T-helper 1 cell treated with Interleukin-12 subunit alpha and Interleukin-12 subunit beta and Interleukin-4 antibody, amounts not matched to agents 30 ng/mL and 1 ng/mL, for 36 hours (primary cell): Measurements from ENCODE around the gene KDM2B. TPM values are rescaled to one million over a fixed set of nuclear protein-coding genes. Genes with fewer than 3 reads are reported as not detected.

Experiments
- intact Hi-C: fragments of 100-400 bp; cut with micrococcal nuclease; formaldehyde crosslinking; loops from one replicate; pipeline ENCODE4 v1.15.1; 2024
- total RNA-seq: library from RNA; stranded (reverse); gene quantifications from 2 replicates; pipeline ENCODE4 v1.2.3, GENCODE V29; 2022

Gene KDM2B
- 55.2 and 55.7 TPM in 2 replicates for total RNA-seq

DNA sequence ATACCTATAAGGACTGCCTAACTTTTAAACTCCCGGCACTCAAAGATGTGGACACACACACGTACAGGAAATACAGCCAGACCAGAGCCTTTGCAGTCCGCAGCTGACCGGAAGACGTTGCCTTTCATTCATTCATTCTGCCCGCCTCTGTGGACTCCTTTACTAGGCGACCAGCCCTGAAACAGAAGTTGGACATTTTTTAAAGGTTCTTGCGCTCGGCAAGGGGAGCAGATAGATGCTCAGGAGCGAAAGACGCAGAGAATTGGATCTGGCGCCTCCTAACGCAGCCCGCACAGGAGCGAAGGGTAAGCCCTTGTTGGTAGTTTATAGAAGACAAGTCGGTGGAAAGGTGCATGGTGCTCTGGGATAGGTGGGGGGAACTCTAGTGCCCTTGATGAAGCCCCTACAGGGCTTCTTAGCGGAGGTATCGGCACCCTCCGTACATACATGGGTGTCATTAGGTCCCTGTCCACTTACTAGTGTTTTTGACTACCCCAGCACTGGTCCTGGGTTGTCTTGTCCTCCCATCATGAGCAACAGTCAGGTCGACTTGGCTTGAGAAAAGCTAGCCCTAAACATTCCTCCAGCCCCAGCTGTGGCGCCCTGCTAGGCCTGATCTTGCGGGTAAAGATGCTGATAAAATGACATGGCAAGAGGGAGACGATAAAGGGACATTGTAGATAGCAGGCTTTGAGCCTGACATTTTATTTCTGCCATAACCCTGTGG is at the start of gene KDM2B:
TSS of gene KDM2B (minus strand) at position 65 of the 727 bp plus-strand sequence. CDS start 112 bp downstream, outside the sequence.
- intact Hi-C loops: loop anchor here (1.0 to 5.0 kb wide), 6 partner anchors 9 to 114 kb away; partner anchors contain the start of gene ORAI1

DNA sequence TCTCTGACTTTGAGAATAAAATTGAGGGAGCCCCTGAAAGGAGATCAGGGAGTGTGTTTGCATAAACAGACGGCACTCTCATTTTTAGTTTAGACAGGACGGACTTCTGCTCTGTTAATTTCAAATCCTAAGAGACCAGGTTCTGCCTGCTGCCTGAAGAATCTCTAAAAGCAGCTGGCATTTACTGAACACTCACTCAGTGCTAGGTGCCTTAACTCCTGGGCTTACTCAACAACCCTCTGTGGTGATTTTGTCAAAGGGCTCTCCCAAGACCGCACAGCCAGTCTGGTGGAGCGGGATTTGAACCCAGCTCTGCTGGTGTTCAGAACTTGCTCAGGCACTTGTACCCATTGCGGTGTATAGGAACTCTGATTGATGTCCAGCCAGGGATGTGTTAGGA is 47.7 kb upstream of the KDM2B start:
- intact Hi-C loops: loop anchor here (5.0 kb wide), 1 partner anchor 331 kb away; the partner anchor contains the start of gene CAMKK2

GRCh38 chr12:121628037-121628436 is 47.2 kb upstream of the KDM2B start:
- intact Hi-C loops: loop anchor here (5.0 kb wide), 1 partner anchor 331 kb away; the partner anchor contains the start of gene CAMKK2

DNA sequence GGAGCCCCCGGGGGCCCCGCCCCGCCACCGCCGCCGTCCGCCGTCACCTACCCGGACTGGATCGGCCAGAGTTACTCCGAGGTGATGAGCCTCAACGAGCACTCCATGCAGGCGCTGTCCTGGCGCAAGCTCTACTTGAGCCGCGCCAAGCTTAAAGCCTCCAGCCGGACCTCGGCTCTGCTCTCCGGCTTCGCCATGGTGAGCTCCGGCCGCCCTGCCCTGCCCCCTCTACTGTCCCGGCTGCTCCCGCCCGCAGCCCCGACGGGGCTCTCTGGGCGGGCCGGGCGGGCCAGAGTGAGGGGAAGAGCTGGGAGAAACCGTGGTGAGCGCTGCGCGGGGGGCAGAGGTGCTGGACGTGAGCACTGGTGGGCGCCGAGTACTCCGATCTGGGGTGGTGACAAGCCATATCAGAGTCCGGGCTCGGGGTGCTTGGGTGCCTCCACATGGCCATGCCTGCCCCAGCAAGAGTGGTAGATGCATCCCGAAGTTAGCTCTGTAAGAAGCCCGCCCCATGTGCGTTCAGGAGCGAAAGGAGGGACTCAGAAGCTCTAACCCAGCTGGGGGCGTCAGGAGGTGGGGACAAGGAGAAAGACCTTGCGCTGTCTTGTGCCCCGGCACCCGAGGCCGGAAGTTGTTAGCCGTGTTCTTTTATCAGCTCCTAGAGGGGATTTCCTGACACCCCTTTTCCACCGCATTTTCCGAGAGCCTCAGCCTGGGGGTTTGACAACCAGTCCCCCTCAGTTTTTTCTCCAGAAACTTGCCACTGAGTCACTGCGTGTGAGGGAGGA is 46.2 kb upstream of the KDM2B start:
- intact Hi-C loops: loop anchor here (1.0 to 5.0 kb wide), 14 partner anchors 10 to 599 kb away; partner anchors contain the start of genes CAMKK2, DIABLO and RNF34

DNA sequence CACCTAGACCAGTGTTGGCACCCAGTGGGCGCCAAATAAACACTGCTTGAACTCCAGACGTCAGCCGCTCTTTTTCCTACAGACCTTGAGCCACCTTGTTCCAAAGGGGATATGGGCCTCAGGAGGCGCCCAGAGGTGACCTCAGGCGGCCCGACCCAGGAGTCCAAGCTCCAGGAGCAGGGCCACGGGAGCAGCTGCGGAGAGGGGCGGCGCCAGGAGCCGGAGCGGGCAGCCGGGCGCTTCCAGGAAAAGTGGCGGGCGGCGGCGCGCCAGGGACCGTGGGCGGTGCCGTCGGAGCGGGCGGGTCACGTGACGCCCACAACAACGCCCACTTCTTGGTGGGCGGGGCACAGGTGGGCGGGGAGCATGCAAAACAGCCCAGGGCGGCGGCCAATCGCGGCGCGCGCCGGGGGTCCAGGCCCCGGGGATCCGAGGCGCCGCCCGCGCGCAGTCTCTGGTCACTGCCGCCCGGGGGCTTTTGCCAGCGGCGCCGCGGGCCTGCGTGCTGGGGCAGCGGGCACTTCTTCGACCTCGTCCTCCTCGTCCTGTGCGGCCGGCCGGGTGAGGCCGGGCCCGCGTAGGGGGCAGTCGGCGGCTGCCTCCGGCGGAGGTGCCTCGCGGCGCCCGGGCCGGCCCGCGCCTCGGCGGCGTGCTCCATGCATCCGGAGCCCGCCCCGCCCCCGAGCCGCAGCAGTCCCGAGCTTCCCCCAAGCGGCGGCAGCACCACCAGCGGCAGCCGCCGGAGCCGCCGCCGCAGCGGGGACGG is 45.4 kb upstream of the KDM2B start, which contains the start of gene ORAI1:
TSS of gene ORAI1 (plus strand) at position 444 of the 766 bp plus-strand sequence.
- intact Hi-C loops: loop anchor here (1.0 to 5.0 kb wide), 9 partner anchors 33 to 600 kb away; partner anchors contain the start of genes CAMKK2, DIABLO and RNF34

GRCh38 chr12:121620333-121620891 is 39.6 kb upstream of the KDM2B start:
- intact Hi-C loops: no loop called here

DNA sequence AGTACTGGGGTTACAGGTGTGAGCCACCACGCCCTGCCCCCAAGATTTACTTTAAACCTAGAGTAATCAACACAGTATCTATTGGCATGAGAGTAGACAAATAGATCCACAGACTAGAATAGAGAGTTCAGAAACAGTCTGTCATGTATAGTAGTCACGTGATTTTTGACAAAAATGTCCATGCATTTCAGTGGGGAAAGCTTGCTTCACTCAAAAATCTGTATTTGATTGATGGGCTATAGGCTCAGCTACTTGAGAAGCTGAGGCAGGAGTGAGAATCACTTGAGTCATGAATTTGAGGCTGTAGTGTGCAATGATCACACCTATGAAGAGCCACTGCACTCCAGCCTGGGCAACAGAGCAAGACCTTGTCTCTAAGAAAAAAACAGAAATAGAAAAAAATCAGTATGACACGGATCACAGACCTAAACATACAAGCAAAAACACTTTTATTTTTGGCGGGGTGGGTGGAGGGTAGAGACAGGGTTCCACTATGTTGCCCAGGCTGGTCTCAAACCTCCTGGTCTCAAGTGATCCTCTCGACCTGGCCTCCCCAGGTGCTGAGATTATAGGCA is 37.9 kb upstream of the KDM2B start:
- intact Hi-C loops: no loop called here

GRCh38 chr12:121614872-121615467 is 34.1 kb upstream of the KDM2B start:
- intact Hi-C loops: no loop called here

DNA sequence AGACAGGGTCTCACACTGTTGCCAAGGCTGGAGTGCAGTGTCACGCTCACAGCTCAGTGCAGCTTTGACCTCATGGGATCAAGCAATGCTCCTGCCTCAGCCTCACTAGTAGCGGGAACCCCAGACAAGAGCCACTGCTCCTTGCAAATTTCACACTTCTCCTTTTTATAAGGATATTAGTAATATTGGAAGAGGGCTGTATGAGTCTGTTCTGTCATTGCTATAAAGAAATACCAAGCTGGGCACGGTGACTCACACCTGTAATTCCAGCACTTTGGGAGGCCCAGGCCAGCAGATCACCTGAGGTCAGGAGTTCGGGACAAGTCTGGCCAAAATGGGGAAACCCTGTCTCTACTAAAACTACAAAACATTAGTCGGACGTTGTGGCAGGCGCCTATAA is 32.6 kb upstream of the KDM2B start:
- intact Hi-C loops: no loop called here

DNA sequence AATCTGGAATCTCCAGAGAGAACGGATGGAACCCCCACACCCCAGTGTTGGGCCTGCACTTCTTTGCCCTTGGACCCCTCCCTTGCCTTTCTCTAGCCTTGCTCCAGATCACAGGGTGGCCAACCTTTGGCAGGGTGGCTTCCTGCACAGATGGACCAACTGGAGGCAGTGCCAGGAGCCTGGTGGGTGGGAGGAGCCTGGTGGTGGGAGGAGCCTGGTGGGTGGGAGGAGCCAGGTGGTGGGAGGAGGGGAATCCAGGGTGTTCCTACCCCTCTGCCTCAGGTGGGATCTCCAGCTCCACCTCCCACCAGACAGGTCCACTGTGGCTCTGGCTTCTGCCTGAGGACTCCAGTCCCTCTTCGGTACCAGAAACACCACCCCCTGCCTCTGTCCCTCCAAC is 30.5 kb upstream of the KDM2B start:
- intact Hi-C loops: no loop called here

DNA sequence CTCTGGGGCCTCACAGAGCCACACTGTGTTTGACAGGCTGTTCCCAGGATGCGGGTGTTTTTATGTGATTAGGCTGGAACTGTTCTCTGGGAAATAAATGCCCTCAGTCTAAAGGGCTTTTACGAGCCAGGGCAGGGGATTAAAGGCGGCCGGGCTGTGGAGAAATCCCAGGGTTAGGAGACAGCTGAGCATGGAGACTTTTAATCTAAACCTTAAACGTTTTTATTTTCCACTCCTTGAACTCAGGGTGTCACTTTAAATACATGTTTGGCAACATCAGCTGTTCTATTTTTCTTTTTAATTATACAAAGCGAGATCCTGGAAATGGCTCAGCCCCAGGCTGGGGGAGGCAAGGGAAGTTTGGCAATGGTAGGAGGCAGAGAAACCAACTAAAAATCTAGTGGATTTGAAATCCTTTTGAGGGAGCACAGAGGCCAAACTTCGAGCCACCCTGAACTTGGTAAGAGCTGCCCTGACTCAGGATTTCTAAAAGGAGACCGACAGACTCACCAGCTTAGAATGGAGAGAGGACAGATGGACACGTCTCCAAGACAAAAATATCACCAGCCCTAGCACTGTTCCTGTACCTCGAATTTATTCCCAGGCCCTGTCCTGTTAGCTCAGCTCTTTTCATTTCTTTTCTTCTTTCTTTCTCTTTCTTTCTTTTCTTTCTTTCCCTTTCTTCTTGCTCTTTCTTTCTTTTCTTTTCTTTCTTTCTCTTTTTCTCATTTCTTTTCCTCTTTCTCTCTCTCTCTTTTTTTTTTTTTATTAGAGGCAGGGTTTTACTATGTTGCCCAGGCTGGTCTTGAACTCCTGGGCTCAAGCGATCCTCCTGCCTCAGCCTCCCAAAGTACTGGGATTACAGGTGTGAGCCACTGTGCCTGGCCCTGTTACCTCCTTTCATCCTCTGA is 29.7 kb upstream of the KDM2B start:
- intact Hi-C loops: no loop called here

- intact Hi-C loops: no loop called here
Observed at GRCh38 chr12:121608301-121608700, 27.5 kb upstream of the KDM2B start.

GRCh38 chr12:121603581-121603980 is 22.8 kb upstream of the KDM2B start:
- intact Hi-C loops: no loop called here

GRCh38 chr12:121602766-121603165 is 21.9 kb upstream of the KDM2B start:
- intact Hi-C loops: no loop called here

- intact Hi-C loops: no loop called here
Observed at GRCh38 chr12:121600702-121601336, 20.0 kb upstream of the KDM2B start.

DNA sequence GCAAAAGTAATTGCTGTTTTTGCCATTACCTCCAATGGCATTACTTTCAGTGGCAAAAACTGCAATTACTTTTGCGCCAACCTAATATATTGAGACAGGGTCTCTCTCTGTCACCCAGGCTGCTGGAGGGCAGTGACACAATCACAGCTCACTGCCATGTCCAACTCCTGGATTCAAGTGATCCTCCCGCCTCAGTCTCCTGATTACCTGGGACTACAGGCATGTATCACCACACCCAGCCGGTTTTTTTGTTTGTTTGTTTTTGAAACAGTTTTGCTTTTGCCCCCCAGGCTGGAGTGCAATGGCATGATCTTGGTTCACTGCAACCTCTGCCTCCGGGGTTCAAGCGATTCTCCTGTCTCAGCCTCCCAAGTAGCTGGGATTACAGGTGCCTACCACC is 15.7 kb upstream of the KDM2B start:
- intact Hi-C loops: no loop called here

- intact Hi-C loops: no loop called here
Observed at GRCh38 chr12:121595520-121595919, 14.7 kb upstream of the KDM2B start.

DNA sequence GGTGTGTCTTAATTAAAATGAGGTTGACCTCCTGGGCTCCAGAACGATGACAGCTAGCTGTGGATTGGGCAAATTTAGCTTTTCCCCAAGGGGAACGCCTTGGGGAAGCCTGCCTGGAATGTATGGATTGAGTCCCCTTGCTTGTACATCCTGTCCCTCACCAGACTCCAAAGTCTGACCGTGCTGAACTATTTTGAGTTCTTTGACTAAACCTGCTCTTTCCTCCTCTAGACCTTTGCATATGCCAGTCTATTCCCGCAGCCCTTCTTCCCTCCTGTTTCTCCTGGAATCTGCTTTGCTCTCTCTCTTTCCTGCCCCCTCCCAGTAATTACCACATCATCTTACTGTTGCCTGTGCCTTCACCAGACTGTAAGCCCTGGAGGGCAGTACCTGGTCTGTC is 11.5 kb upstream of the KDM2B start:
- intact Hi-C loops: loop anchor here (5.0 kb wide), 2 partner anchors 240 to 460 kb away; partner anchors contain the start of genes ANAPC5 and P2RX7
